ENCODE results near the gene STON2. TPM values are rescaled to one million over a fixed set of nuclear protein-coding genes. Genes with fewer than 3 reads are reported as not detected.
A peak's percentile ranks its signal among the peaks of the same experiment; 100 is the strongest.

The STON2 gene
- total and polyA plus RNA-seq, 8 donors = 8.4 to 46.7 (median 12.3) TPM

- TF ChIP-seq CTCF (IDR thresholded peaks at IDR 0.05) = peak in 1 of 2 donors; percentile 18
- H3K36me3 ChIP-seq = peaks cover 0 to 3% of the 10 kb centered on the region in 2 donors
- peak within 1 kb of the TSS; percentile 100 for H3K27ac ChIP-seq
- no peaks in the 10 kb centered on the region for H3K27me3 ChIP-seq
- DNase-seq (peak; percentile 96 to 99 (median 98)), ATAC-seq (peak; percentile 88)
- peaks cover 0 to 36% of the 10 kb centered on the region in 2 donors for H3K4me1 ChIP-seq
- no peaks in the 10 kb centered on the region for H3K9me3 ChIP-seq
- intact Hi-C loops (cut with DNase I) = no loop called here
- H3K4me3 ChIP-seq = peak within 1 kb of the TSS; percentile 56 to 64
These were observed 179.1 kb downstream of the STON2 start, which contains the start of gene GTF2A1 for GRCh38 chr14:81220830-81221578. GTF2A1 (minus strand) TSS chr14:81220959; CDS start chr14:81220518, 441 bp downstream.

- Histone ChIP-seq H3K27ac (peak overlapping the region; percentile 100), H3K9me3 (no peaks in the 10 kb centered on the region), H3K4me1 (peaks cover 0 to 36% of the 10 kb centered on the region in 2 donors), H3K36me3 (peaks cover 2 to 8% of the 10 kb centered on the region in 2 donors), H3K4me3 (peak overlapping the region; percentile 48 to 64), H3K27me3 (no peaks in the 10 kb centered on the region)
- TF ChIP-seq CTCF (IDR thresholded peaks at IDR 0.05) = no peak
- ATAC-seq = no peak
- intact Hi-C loops (cut with DNase I) = no loop called here
- DNase-seq = no peak
These were observed 179.6 kb downstream of the STON2 start for GRCh38 chr14:81220580-81220829.

- DNase-seq (peak; percentile 40 to 89 (median 50)), ATAC-seq (peak; percentile 6)
- peak overlapping the region; percentile 56 to 64 for H3K4me3 ChIP-seq
- peak overlapping the region; percentile 100 for H3K27ac ChIP-seq
- no peaks in the 10 kb centered on the region for H3K27me3 ChIP-seq
- H3K4me1 ChIP-seq = peaks cover 0 to 36% of the 10 kb centered on the region in 2 donors
- peaks cover 5 to 13% of the 10 kb centered on the region in 2 donors for H3K36me3 ChIP-seq
- intact Hi-C loops (cut with DNase I) = no loop called here
- no peak for TF ChIP-seq CTCF (IDR thresholded peaks at IDR 0.05)
- H3K9me3 ChIP-seq = no peaks in the 10 kb centered on the region
These were observed 180.2 kb downstream of the STON2 start for GRCh38 chr14:81219759-81220579.

GRCh38 chr14:81219210-81219758 lies 180.8 kb downstream of the STON2 start:
- ATAC-seq = peak; percentile 77
- intact Hi-C loops (cut with DNase I) = no loop called here
- peak overlapping the region; percentile 100 for H3K27ac ChIP-seq

More at GRCh38 chr14:81219210-81219758, 180.8 kb downstream of the STON2 start:
- Histone ChIP-seq H3K36me3 (peaks cover 5 to 20% of the 10 kb centered on the region in 2 donors), H3K4me3 (peak overlapping the region; percentile 56 to 64), H3K27me3 (no peaks in the 10 kb centered on the region), H3K9me3 (no peaks in the 10 kb centered on the region), H3K4me1 (peaks cover 0 to 36% of the 10 kb centered on the region in 2 donors)
- DNase-seq = peak; percentile 92 to 97 (median 94)
- TF ChIP-seq CTCF (IDR thresholded peaks at IDR 0.05) = no peak
